ENCODE data around the gene NDUFS1. TPM values are rescaled to one million over a fixed set of nuclear protein-coding genes. Genes with fewer than 3 reads are reported as not detected.

NDUFS1 gene
- total and polyA plus RNA-seq, 2 of the 8 experiments (the other 6 are each of a cell fraction or from before 2014, with no cell fraction given): 42.1 to 97.0 TPM

GRCh38 chr2:206075113-206075512 is 84.1 kb downstream of the NDUFS1 start:
- peaks cover 2 to 13% (median 11%) of the 10 kb centered on the region in 4 experiments; a peak in 6 of 7 replicates for H3K4me1 ChIP-seq (replicated peaks in 1 of 4; ENCODE audit: control insufficient read depth in 3 of 4, insufficient read depth in 4 of 4, low read length in 3 of 4)
- no peak overlapping the region for H4K91ac ChIP-seq (replicated peaks; ENCODE audit: insufficient read length, low read length)
- whole genome bisulfite sequencing, 2 experiments (ENCODE audit: extremely low coverage in 1 of 2, insufficient coverage in 1 of 2, insufficient read length in 1 of 2, insufficient replicate concordance in 2 of 2, low coverage in 1 of 2, low lambda C conversion rate in 2 of 2, missing lambda C conversion rate in 1 of 2): 82% methylated on average over 1 of the region's 1 CpG; no CpG with 5 or more reads in 1 of the 2 experiments
- no peak overlapping the region for H2BK5ac ChIP-seq (ENCODE audit: low read depth, low read length)
- H3K23ac ChIP-seq (ENCODE audit: insufficient read length): no peak overlapping the region
- no peak overlapping the region for H4K8ac ChIP-seq (ENCODE audit: extremely low read depth, insufficient read depth, low read length)
- ChIA-PET CTCF (ENCODE audit: partially characterized antibody) (no interaction called here), POLR2A (ENCODE audit: partially characterized antibody) (interaction anchor here (0.6 to 7.5 kb wide), 2 partner anchors 9 to 64 kb away, joined by 3 to 34 read pairs; no protein-coding TSS in a partner anchor)
- H3K23me2 ChIP-seq (ENCODE audit: low read depth, low read length): peaks cover 5% of the 10 kb centered on the region; the same call in 1 of the 2 replicates
- no peak overlapping the region for H2BK120ac ChIP-seq (replicated peaks; ENCODE audit: low read depth, low read length)
- no peaks in the 10 kb centered on the region for H3K9me3 ChIP-seq (ENCODE audit: insufficient read depth in 2 of 2, low read depth in 1 of 2, low read length in 1 of 2)
- peaks cover 1% of the 10 kb centered on the region; the same call in 1 of the 2 replicates for H3K79me1 ChIP-seq (ENCODE audit: low read depth, low read length)
- FAIRE-seq (no peak), DNase-seq (ENCODE audit: low read depth in 1 of 2, low spot score in 2 of 2) (no peak)
- H3K9ac ChIP-seq (replicated peaks in 1 of 4; ENCODE audit: extremely low read depth in 1 of 4, low read depth in 3 of 4, low read length in 3 of 4): no peak overlapping the region
- no peak overlapping the region for H3K27ac ChIP-seq (ENCODE audit: low read depth, low read length)
- H3K4ac ChIP-seq (replicated peaks; ENCODE audit: insufficient read length, low read depth, low read length): no peak overlapping the region
- no peak overlapping the region for H3K14ac ChIP-seq (ENCODE audit: insufficient read length)
- H3K4me2 ChIP-seq (ENCODE audit: insufficient read depth in 1 of 2, low read depth in 2 of 2, low read length in 2 of 2): no peak overlapping the region
- no peak overlapping the region for H2BK12ac ChIP-seq (ENCODE audit: low read depth, low read length)
- H3K56ac ChIP-seq (replicated peaks; ENCODE audit: insufficient read length, low read depth, low read length): no peak overlapping the region
- no peak overlapping the region for H3K4me3 ChIP-seq (ENCODE audit: extremely low read depth in 1 of 4, insufficient read depth in 2 of 4, low read depth in 3 of 4, low read length in 4 of 4)
- H2BK20ac ChIP-seq (ENCODE audit: low read length): no peak overlapping the region
- H3K18ac ChIP-seq (ENCODE audit: extremely low read depth, low read length): no peak overlapping the region
- H2AK5ac ChIP-seq (ENCODE audit: low read depth, low read length): no peak overlapping the region
- no peak overlapping the region for H2BK15ac ChIP-seq (ENCODE audit: low read length)
- H3K27me3 ChIP-seq (replicated peaks in 1 of 4; ENCODE audit: control insufficient read depth in 3 of 4, extremely low read depth in 1 of 4, insufficient read depth in 3 of 4, low read length in 3 of 4): no peaks in the 10 kb centered on the region
- H4K20me1 ChIP-seq (replicated peaks in 1 of 2; ENCODE audit: control insufficient read depth in 1 of 2, insufficient read depth in 2 of 2, low read length in 2 of 2): no peaks in the 10 kb centered on the region
- no peak overlapping the region for H2AFZ ChIP-seq (ENCODE audit: low read length)
- no peak overlapping the region for H4K5ac ChIP-seq (ENCODE audit: insufficient read length, low read depth, low read length)
- peaks cover 8 to 93% of the 10 kb centered on the region in 2 experiments for H3K79me2 ChIP-seq (ENCODE audit: control insufficient read depth in 1 of 2, insufficient read depth in 2 of 2, low read length in 2 of 2)
- H3K36me3 ChIP-seq (ENCODE audit: control insufficient read depth in 2 of 4, insufficient read depth in 4 of 4, low read length in 3 of 4): no peaks in the 10 kb centered on the region; a peak in 1 of 8 replicates
- TF ChIP-seq CHD2 (IDR thresholded peaks at IDR 0.05; ENCODE audit: low read length) (no peak), RXRA (IDR thresholded peaks at IDR 0.05; ENCODE audit: insufficient read depth, low read depth, low read length) (no peak), RBBP5 (IDR thresholded peaks at IDR 0.05; ENCODE audit: borderline replicate concordance, low read depth, low read length) (no peak), HDAC2 (IDR thresholded peaks at IDR 0.05; ENCODE audit: borderline replicate concordance in 1 of 2, low read depth in 2 of 2, low read length in 2 of 2) (no peak), SIRT6 (IDR thresholded peaks at IDR 0.05; ENCODE audit: low read length) (no peak), GABPA (IDR thresholded peaks at IDR 0.05; ENCODE audit: borderline replicate concordance, insufficient read depth, low read length) (no peak), SP1 (IDR thresholded peaks at IDR 0.05; ENCODE audit: low read depth, low read length) (no peak), SAP30 (IDR thresholded peaks at IDR 0.05; ENCODE audit: insufficient read depth, insufficient replicate concordance, low read length) (no peak), POU5F1 (IDR thresholded peaks at IDR 0.05; ENCODE audit: low read depth, low read length) (no peak), EP300 (IDR thresholded peaks at IDR 0.05; ENCODE audit: borderline replicate concordance in 1 of 2, low read depth in 2 of 2, low read length in 2 of 2) (no peak), TBP (IDR thresholded peaks at IDR 0.05; ENCODE audit: low read depth, low read length) (no peak), ATF3 (IDR thresholded peaks at IDR 0.05; ENCODE audit: insufficient read depth, low read depth, low read length) (no peak)

Measured in H1 (cell line).